GM18508 (cell line): ENCODE data around the gene NEB.
"Not testable (repeated sequence)": the region's sequence is repeated elsewhere in the genome, so short reads cannot be mapped to it uniquely, and the experiment has no call there.

Source experiments
- ATAC-seq: cut with Tn5 transposase; IDR thresholded peaks from one replicate; pipeline ENCODE4 v1.9.1; 2021; ENCODE audit warnings: moderate number of reproducible peaks; ENCODE audit not compliant: insufficient read depth, unreplicated experiment

NEB gene

GRCh38 chr2:151657667-151658076, 76.6 kb downstream of the NEB start:
- no peak for ATAC-seq

GRCh38 chr2:151655663-151656398, 78.4 kb downstream of the NEB start:
- ATAC-seq, result no peak

GRCh38 chr2:151654891-151655290, 79.4 kb downstream of the NEB start:
- no peak for ATAC-seq

- no peak for ATAC-seq
Measured at GRCh38 chr2:151654085-151654484, 80.2 kb downstream of the NEB start.

GRCh38 chr2:151651274-151651673, 83.0 kb downstream of the NEB start:
- no peak for ATAC-seq

- no peak for ATAC-seq
Measured at GRCh38 chr2:151650456-151650855, 83.8 kb downstream of the NEB start.

GRCh38 chr2:151649966-151650365, 84.3 kb downstream of the NEB start:
- ATAC-seq, result no peak

GRCh38 chr2:151649400-151649799, 84.9 kb downstream of the NEB start:
- ATAC-seq, result no peak

GRCh38 chr2:151646512-151646911, 87.8 kb downstream of the NEB start:
- ATAC-seq, result not testable (repeated sequence)

GRCh38 chr2:151644580-151644979, 89.7 kb downstream of the NEB start:
- no peak for ATAC-seq

GRCh38 chr2:151641895-151642294, 92.4 kb downstream of the NEB start:
- ATAC-seq, result not testable (repeated sequence)

GRCh38 chr2:151640087-151640486, 94.2 kb downstream of the NEB start:
- ATAC-seq, result no peak

- ATAC-seq, result no peak
Measured at GRCh38 chr2:151638990-151639389, 95.3 kb downstream of the NEB start.

GRCh38 chr2:151638191-151638933, 95.9 kb downstream of the NEB start:
- no peak for ATAC-seq

GRCh38 chr2:151637271-151637781, 97.0 kb downstream of the NEB start:
- ATAC-seq, result no peak

- ATAC-seq, result no peak
Measured at GRCh38 chr2:151634736-151635467, 99.4 kb downstream of the NEB start.

GRCh38 chr2:151632993-151633565, 101.2 kb downstream of the NEB start:
- ATAC-seq, result no peak

- ATAC-seq, result no peak
Measured at GRCh38 chr2:151630372-151630771, 103.9 kb downstream of the NEB start.

- no peak for ATAC-seq
Measured at GRCh38 chr2:151627353-151627752, 106.9 kb downstream of the NEB start.

GRCh38 chr2:151624271-151624670, 110.0 kb downstream of the NEB start:
- no peak for ATAC-seq

GRCh38 chr2:151623631-151624030, 110.6 kb downstream of the NEB start:
- no peak for ATAC-seq
